ENCODE measurements around the gene SIL1.
"Not testable (repeated sequence)": the region's sequence is repeated elsewhere in the genome, so short reads cannot be mapped to it uniquely, and the experiment has no call there.

Gene SIL1

GRCh38 chr5:139075066-139076050 is 122.8 kb downstream of the SIL1 start:
- Histone ChIP-seq H2AFZ (ENCODE audit: low read depth, low read length) (no peak overlapping the region), H3K27me3 (ENCODE audit: insufficient read depth, low read length) (no peaks in the 10 kb centered on the region), H3K36me3 (ENCODE audit: insufficient read depth, low read length) (no peaks in the 10 kb centered on the region), H3K4me3 (ENCODE audit: low read length) (no peak overlapping the region), H3K9me3 (ENCODE audit: low read length) (no peaks in the 10 kb centered on the region), H3K4me1 (ENCODE audit: insufficient read depth, low read length) (peaks cover 2% of the 10 kb centered on the region)

DNA sequence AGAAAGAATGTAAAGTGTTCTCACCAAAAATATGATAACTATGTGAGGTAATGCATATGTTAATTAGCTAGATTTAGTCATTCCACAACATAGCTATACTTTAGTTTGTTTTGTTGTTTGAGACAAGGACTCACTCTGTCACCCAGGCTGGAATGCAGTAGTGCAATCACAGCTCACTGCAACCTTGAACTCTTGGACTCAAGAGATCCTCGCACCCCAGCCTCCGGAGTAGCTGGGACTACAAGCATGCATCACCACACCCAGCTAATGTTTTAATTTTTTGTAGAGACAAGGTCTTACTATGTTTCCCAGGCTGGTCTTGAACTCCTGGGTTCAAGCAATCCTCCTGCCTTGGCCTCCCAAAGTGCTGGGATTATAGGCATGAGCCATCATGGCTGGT is 124.2 kb downstream of the SIL1 start:
- H3K27me3 ChIP-seq (ENCODE audit: insufficient read depth, low read length); H3K4me3 ChIP-seq (ENCODE audit: low read length); H2AFZ ChIP-seq (ENCODE audit: low read depth, low read length); H3K4me1 ChIP-seq (ENCODE audit: insufficient read depth, low read length); H3K9me3 ChIP-seq (ENCODE audit: low read length); H3K36me3 ChIP-seq (ENCODE audit: insufficient read depth, low read length): not testable (repeated sequence)

DNA sequence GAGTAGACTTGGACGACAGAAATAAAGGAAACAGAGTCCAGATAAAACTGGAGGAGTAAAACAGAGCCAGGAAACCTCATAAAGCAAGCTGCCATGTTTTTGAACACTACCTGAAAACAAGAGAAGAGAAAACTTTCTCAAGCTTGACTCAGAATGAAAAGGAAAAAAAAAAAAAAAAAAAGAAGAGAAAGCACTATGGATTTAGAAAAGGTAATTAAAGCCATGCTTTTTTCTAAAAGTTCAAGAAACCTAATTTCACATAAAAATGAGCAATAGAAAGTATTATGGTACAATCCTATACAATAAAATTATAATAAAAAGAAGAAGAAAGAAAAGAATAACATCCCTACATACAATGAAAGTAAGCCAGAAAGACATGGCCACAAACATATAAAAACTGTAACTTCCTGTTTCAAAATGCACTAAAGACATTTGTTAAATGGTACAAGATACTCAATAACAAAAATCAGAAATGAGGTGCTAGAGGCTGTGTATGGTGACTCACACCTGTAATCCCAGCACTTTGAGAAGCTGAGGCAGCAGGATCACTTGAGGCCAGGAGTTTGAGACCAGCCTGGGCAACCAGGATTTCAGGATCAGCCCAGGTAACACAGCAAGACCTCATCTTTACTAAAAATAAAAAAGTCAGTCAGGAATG is 129.5 kb downstream of the SIL1 start:
- Histone ChIP-seq H2AFZ (ENCODE audit: low read depth, low read length) (no peak overlapping the region), H3K36me3 (ENCODE audit: insufficient read depth, low read length) (no peaks in the 10 kb centered on the region), H3K9me3 (ENCODE audit: low read length) (no peaks in the 10 kb centered on the region), H3K4me1 (ENCODE audit: insufficient read depth, low read length) (no peaks in the 10 kb centered on the region), H3K4me3 (ENCODE audit: low read length) (no peak overlapping the region), H3K27me3 (ENCODE audit: insufficient read depth, low read length) (no peaks in the 10 kb centered on the region)

GRCh38 chr5:139068060-139068459 is 130.1 kb downstream of the SIL1 start:
- no peak overlapping the region for H3K4me3 ChIP-seq (ENCODE audit: low read length)
- no peak overlapping the region for H2AFZ ChIP-seq (ENCODE audit: low read depth, low read length)
- no peaks in the 10 kb centered on the region for H3K9me3 ChIP-seq (ENCODE audit: low read length)
- H3K27me3 ChIP-seq (ENCODE audit: insufficient read depth, low read length) = no peaks in the 10 kb centered on the region
- H3K36me3 ChIP-seq (ENCODE audit: insufficient read depth, low read length) = no peaks in the 10 kb centered on the region
- H3K4me1 ChIP-seq (ENCODE audit: insufficient read depth, low read length) = no peaks in the 10 kb centered on the region

GRCh38 chr5:139065306-139065705 is 132.9 kb downstream of the SIL1 start:
- Histone ChIP-seq H3K4me3 (ENCODE audit: low read length) (no peak overlapping the region), H3K36me3 (ENCODE audit: insufficient read depth, low read length) (no peaks in the 10 kb centered on the region), H3K4me1 (ENCODE audit: insufficient read depth, low read length) (peaks cover 21% of the 10 kb centered on the region), H3K9me3 (ENCODE audit: low read length) (no peaks in the 10 kb centered on the region), H3K27me3 (ENCODE audit: insufficient read depth, low read length) (no peaks in the 10 kb centered on the region), H2AFZ (ENCODE audit: low read depth, low read length) (no peak overlapping the region)

GRCh38 chr5:139064613-139065012 is 133.6 kb downstream of the SIL1 start:
- H3K27me3 ChIP-seq (ENCODE audit: insufficient read depth, low read length) = no peaks in the 10 kb centered on the region
- H2AFZ ChIP-seq (ENCODE audit: low read depth, low read length) = no peak overlapping the region
- H3K4me1 ChIP-seq (ENCODE audit: insufficient read depth, low read length) = peaks cover 21% of the 10 kb centered on the region
- no peaks in the 10 kb centered on the region for H3K36me3 ChIP-seq (ENCODE audit: insufficient read depth, low read length)
- H3K9me3 ChIP-seq (ENCODE audit: low read length) = no peaks in the 10 kb centered on the region
- no peak overlapping the region for H3K4me3 ChIP-seq (ENCODE audit: low read length)

- Histone ChIP-seq H3K27me3 (ENCODE audit: insufficient read depth, low read length) (no peaks in the 10 kb centered on the region), H2AFZ (ENCODE audit: low read depth, low read length) (no peak overlapping the region), H3K4me3 (ENCODE audit: low read length) (no peak overlapping the region), H3K36me3 (ENCODE audit: insufficient read depth, low read length) (no peaks in the 10 kb centered on the region), H3K4me1 (ENCODE audit: insufficient read depth, low read length) (peaks cover 21% of the 10 kb centered on the region), H3K9me3 (ENCODE audit: low read length) (no peaks in the 10 kb centered on the region)
These were observed 134.5 kb downstream of the SIL1 start for GRCh38 chr5:139063664-139064054.

GRCh38 chr5:139062910-139063663 is 135.1 kb downstream of the SIL1 start:
- Histone ChIP-seq H2AFZ (ENCODE audit: low read depth, low read length) (no peak overlapping the region), H3K27me3 (ENCODE audit: insufficient read depth, low read length) (no peaks in the 10 kb centered on the region), H3K9me3 (ENCODE audit: low read length) (no peaks in the 10 kb centered on the region), H3K36me3 (ENCODE audit: insufficient read depth, low read length) (no peaks in the 10 kb centered on the region), H3K4me1 (ENCODE audit: insufficient read depth, low read length) (peaks cover 21% of the 10 kb centered on the region), H3K4me3 (ENCODE audit: low read length) (no peak overlapping the region)

DNA sequence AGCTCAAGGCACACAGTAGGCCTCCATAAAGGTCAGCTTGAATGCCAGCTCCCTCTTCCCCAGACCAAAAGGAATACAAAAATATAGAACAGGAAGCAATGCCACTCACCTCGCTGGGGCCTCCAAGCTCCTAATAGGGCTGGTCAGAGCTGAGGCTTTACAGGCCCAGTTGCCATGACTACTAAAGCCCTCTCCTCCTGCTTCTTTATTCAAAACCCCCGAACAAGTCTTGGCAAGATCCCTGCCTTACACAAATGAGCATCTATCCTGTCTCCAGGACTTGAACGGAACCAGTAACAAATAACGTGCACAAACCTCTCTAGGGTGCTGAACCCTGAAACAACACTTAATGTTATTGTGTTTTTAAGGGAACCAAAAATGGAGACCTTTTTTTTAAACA is 136.3 kb downstream of the SIL1 start:
- Histone ChIP-seq H3K4me1 (ENCODE audit: insufficient read depth, low read length) (peaks cover 21% of the 10 kb centered on the region), H3K27me3 (ENCODE audit: insufficient read depth, low read length) (no peaks in the 10 kb centered on the region), H3K9me3 (ENCODE audit: low read length) (peaks cover 3% of the 10 kb centered on the region), H3K4me3 (ENCODE audit: low read length) (peak overlapping the region; percentile 14), H2AFZ (ENCODE audit: low read depth, low read length) (no peak overlapping the region), H3K36me3 (ENCODE audit: insufficient read depth, low read length) (no peaks in the 10 kb centered on the region)

GRCh38 chr5:139061274-139061673 is 136.9 kb downstream of the SIL1 start:
- Histone ChIP-seq H3K36me3 (ENCODE audit: insufficient read depth, low read length) (no peaks in the 10 kb centered on the region), H3K4me1 (ENCODE audit: insufficient read depth, low read length) (peaks cover 21% of the 10 kb centered on the region), H3K4me3 (ENCODE audit: low read length) (peak overlapping the region; percentile 14), H3K9me3 (ENCODE audit: low read length) (peaks cover 3% of the 10 kb centered on the region), H3K27me3 (ENCODE audit: insufficient read depth, low read length) (no peaks in the 10 kb centered on the region), H2AFZ (ENCODE audit: low read depth, low read length) (no peak overlapping the region)

DNA sequence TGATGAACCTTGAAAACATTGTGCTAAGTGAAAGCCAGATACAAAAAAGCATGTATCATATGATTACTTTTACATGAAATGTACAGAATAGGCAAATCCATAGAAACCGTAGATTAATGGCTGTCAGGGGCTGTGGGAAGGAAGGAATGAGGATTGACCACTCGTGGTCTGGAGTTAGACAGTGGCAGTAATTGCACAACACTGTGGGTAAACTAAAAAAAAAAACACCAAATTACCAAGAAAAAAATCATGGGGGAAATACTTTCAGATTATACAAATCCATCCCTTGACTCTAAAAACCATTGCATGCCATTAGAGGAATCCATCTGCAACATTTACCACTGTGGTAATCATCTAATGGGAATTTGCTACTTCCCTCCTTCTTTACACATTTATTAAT is 140.0 kb downstream of the SIL1 start:
- no peak overlapping the region for H2AFZ ChIP-seq (ENCODE audit: low read depth, low read length)
- no peaks in the 10 kb centered on the region for H3K27me3 ChIP-seq (ENCODE audit: insufficient read depth, low read length)
- no peak overlapping the region for H3K4me3 ChIP-seq (ENCODE audit: low read length)
- peaks cover 21% of the 10 kb centered on the region for H3K4me1 ChIP-seq (ENCODE audit: insufficient read depth, low read length)
- no peaks in the 10 kb centered on the region for H3K36me3 ChIP-seq (ENCODE audit: insufficient read depth, low read length)
- H3K9me3 ChIP-seq (ENCODE audit: low read length) = peaks cover 6% of the 10 kb centered on the region

DNA sequence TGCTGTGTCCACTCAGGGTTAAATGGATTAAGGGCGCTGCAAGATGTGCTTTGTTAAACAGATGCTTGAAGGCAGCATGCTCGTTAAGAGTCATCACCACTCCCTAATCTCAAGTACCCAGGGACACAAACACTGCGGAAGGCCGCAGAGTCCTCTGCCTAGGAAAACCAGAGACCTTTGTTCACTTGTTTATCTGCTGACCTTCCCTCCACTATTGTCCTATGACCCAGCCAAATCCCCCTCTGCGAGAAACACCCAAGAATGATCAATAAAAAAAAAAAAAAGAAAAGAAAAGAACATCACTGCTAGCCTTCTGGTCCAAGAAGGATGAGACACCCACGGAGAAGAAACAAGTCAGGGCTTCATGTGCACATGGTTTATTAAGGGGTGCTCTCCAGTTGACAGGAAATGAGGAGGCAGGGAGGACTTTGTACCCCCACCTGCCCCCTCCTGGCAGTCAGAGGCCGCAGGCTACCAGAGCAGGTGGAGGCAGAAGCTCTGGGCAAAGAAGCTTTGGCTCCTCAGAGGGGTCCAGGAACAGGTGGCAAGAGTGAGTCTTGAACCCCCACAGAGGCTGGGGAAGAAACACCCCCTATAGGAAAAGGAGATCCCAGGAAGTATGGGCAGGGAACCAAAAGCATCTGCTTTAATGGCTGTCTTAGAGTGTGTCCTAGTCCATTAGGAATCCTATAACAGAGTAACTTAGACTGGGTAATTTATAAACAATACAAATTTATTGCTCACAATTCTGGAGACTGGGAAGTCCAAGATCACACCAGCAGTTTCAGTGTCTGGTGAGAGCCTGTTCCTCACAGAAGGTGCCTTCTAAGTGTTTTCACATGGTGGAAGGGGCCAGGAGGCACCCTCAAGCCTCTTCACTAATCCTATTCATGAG is 140.9 kb downstream of the SIL1 start:
- H3K36me3 ChIP-seq (ENCODE audit: insufficient read depth, low read length); H3K27me3 ChIP-seq (ENCODE audit: insufficient read depth, low read length); H3K4me3 ChIP-seq (ENCODE audit: low read length); H2AFZ ChIP-seq (ENCODE audit: low read depth, low read length); H3K9me3 ChIP-seq (ENCODE audit: low read length): not testable (repeated sequence)
- H3K4me1 ChIP-seq (ENCODE audit: insufficient read depth, low read length) = peaks cover 18% of the 10 kb centered on the region
